GM19455 (cell line): ENCODE data around the gene NBL1.

ENCODE experiments used
- ATAC-seq: cut with Tn5 transposase; IDR thresholded peaks from one replicate; pipeline ENCODE4 v1.9.1; 2021; ENCODE audit not compliant: unreplicated experiment

Gene NBL1

DNA sequence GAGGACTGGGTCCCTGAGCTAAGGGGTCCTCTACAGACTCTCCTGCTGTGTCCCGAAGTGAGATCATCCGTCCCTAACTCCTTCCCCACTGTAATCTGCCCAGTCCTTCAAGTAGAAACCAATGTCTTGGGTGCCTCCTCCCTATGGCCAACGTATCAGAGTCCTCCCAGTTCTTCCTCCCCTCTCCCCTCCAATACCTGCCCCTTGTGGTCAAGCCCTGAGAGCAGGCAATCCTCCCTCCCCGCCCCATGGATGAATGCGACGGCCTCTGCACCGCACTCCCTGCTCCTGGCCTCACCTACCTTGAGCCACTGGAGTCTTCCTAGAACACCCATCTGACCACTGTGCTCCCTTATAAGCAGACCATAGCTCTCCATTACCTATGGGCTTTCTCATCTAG, 51.7 kb downstream of the NBL1 start:
- no peak for ATAC-seq

DNA sequence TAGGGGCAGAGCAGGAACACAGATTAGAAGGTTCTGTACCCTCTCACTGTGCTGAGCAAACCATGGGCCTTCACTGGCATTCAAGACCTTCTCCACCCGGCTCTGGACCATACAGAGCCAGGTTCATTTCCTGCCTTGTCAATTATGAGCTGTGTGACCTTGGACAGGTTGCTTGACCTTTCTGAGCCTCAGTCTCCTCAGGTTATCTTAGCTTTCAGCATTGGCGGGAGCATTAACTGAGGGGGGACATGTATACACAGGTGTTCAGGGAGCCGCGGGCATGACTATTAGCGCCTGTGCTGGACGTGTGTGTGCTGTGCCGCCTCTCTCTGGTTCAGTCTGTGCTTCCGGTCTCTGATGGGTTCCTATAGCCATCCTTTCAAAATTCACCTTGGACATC, 52.7 kb downstream of the NBL1 start:
- ATAC-seq, result no peak

DNA sequence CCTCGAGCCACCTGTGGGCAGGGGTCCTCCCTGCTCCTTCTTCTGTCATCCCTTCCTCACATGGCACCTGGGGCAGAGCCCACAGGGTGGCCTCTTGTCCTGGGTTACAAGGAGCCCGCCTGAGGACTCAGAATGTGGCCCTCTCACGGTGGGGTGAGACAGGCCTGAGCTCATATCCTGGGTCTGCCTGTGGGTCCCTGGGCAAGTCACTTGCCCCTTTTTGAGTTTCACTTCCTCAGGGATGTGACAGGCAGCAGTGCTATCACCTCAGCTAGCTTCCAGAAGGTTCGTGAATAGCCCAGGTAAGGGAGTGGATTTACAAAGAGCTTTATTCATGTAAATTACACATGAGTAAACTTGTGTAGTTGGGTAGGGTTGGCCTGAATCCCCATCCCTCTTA, 54.1 kb downstream of the NBL1 start:
- ATAC-seq, result no peak

DNA sequence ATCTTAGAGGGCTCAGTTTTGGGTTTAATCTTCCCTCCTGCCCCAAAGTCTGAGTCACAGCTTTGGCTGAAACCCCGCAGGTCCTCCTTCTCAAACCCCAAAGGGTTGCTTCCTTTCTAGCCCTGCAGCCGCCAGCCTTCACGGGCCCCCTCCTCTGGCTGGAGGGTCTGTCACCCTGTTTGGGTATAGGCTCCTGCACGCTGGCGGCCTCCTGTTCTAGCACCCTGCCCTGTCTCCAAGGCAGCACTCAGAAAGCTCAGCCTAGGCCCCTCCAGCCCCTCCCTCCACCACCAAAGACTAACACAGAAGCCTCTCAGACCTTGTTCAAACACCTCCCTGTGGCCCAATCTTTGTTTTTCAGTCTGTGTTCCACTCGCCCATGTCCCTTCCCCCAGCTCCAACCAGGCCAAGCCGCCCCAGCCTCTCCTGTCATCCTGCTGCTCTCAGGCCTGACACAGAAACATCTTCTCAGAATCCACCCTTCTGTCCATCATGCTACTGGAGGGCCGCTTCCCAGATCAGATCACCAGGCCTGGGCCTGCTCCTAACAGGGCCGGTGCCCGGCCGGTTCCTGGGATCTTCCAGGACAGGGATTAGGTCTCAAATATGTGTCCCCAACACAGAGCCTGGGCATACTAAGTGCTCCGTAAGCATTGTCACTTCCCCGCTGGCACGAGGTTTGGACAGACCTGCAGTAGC, 56.1 kb downstream of the NBL1 start:
- no peak for ATAC-seq

DNA sequence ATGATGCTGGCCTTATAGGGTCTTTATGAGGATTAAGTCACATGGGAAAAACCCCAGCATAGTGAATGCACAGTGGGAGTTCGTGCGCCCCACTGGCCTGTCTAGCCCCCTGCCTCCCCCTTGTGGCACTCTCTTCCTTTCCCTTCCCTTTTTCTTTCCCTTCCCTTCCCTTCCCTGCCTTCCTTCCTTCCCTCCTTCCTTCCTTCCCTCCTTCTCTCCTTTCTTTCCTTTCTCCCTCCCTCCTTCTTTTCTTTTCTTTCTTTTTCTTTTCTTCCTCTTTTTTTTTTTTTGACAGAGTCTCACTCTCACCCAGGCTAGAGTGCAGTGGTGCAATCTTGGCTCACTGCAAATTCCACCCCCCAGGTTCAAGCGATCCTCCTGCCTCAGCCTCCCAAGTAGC, 59.2 kb downstream of the NBL1 start:
- ATAC-seq, result no peak

DNA sequence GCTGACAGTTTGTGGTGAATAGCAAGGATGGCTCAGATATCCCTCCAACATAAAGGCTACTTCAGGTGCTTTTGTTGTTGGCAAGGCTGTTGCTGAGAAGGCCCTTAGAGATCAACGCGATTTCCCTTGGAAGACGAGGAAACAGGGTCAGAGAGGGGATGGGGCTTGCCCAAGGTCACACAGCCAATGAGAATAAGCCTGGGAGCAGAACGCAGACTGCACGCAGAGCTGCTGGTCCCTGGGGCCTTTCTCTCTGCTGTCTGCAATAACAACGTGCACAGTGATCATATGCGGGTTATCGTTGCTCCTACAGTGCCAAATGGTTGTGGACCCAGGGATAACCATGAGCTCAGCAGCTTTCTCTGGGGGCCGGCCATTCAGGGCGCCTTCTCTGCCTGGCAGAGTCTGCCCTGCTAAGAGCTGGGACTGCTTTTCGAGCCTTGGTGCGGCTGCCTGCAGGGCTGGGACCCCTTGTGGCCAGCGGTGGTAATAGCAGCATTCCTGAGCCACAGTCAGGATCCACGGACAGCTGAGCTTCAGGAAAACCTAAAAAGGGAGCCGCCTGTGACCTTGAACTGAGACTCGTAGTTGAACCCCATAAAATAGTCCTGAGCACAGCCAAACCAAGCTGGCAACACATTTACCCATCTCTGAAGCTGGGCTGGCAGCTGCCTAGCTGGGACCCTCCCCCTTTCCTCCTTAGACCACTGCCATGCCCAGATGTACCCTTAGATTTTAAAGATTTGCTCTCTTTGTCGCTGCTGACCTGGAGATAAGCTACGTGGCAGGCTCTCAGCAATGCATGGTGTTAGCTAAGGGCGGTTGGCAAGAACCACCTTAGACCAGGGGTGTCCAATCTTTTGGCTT, 60.4 kb downstream of the NBL1 start:
- no peak for ATAC-seq

DNA sequence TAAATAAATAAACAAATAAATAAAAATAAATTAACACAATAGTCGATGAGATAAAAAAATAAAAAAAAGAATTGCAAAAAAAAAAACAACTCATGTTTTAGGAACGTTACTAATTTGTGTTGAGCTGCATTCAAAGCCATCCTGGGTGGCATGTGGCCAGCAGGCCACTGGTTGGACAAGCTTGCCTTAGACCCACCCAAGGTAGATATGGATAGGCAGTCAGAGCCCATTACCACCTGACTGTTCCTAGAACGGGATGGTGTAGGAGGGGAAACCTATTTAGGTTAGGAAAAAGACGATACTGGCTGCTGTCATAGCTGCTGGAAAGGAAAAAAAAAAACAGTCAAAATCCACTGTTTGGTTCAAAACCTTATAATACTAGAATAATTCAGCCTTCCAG, 61.4 kb downstream of the NBL1 start:
- ATAC-seq, result no peak

DNA sequence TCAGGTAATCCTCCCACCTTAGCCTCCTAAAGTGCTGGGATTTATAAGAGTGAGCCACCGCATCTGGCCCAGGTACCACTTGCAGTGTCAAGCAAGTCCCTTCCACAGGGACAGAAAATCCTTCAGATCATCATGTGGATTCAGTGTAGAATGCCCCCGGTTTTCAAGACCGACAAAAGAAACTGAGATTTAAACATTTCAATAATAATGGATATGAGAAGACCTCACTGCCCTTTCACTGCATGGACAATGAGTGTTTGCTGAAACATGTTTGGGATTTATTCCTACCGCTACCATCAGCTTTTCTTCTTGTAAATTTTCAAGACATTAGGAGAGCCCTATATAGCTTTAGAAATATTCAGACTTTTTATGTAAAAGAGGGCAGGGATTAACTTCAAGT, 62.0 kb downstream of the NBL1 start:
- ATAC-seq, result no peak
